ENCODE results near the gene FLYWCH2. TPM values are rescaled to one million over a fixed set of nuclear protein-coding genes. Genes with fewer than 3 reads are reported as not detected.
"Not testable (repeated sequence)": the region's sequence is repeated elsewhere in the genome, so short reads cannot be mapped to it uniquely, and the experiment has no call there.

The FLYWCH2 gene
- total and polyA plus RNA-seq, 12 donors, result 18.1 to 65.7 (median 22.3) TPM

- Histone ChIP-seq H3K4me3 (no peak overlapping the region), H3K4me1 (peaks cover 0 to 11% (median 9%) of the 10 kb centered on the region in 9 donors), H3K36me3 (peaks cover 0 to 53% (median 14%) of the 10 kb centered on the region in 9 donors), H3K9me3 (no peaks in the 10 kb centered on the region), H3K27me3 (no peaks in the 10 kb centered on the region), H3K27ac (no peak overlapping the region)
- ATAC-seq (no peak), DNase-seq (no peak)
- TF ChIP-seq CTCF (IDR thresholded peaks at IDR 0.05), result no peak
- 75 to 80% methylated on average over 9 of the region's 9 CpGs for WGBS, 2 donors
- intact Hi-C loops (cut with DNase I), result loop anchor here in 3 of 10 donors (5.0 to 10.0 kb wide), 3 partner anchors 54 to 91 kb away; partner anchors contain the start of genes PKMYT1 (in 1 of the 3) and ZG16B (in 1 of the 3)
Measured at GRCh38 chr16:2925951-2926649, 43.1 kb downstream of the FLYWCH2 start.

GRCh38 chr16:2926650-2926999, 43.6 kb downstream of the FLYWCH2 start:
- H3K9me3 ChIP-seq, result no peaks in the 10 kb centered on the region
- intact Hi-C loops (cut with DNase I), result loop anchor here in 3 of 10 donors (5.0 to 10.0 kb wide), 3 partner anchors 54 to 92 kb away; partner anchors contain the start of genes PKMYT1 (in 1 of the 3) and ZG16B (in 1 of the 3)
- peaks cover 0 to 53% (median 14%) of the 10 kb centered on the region in 9 donors for H3K36me3 ChIP-seq
- H3K27me3 ChIP-seq, result no peaks in the 10 kb centered on the region
- peaks cover 0 to 11% (median 9%) of the 10 kb centered on the region in 9 donors for H3K4me1 ChIP-seq
- H3K4me3 ChIP-seq, result peak overlapping the region in 6 of 10 donors; percentile 22 to 33 (median 30)
- H3K27ac ChIP-seq, result no peak overlapping the region
- TF ChIP-seq CTCF (IDR thresholded peaks at IDR 0.05), result no peak
- WGBS, 2 donors, result 77 to 78% methylated on average over 5 of the region's 5 CpGs
- DNase-seq (no peak), ATAC-seq (no peak)

- H3K4me1 ChIP-seq, result peaks cover 0 to 11% (median 9%) of the 10 kb centered on the region in 9 donors
- peak; percentile 80 to 93 (median 89) for ATAC-seq
- intact Hi-C loops (cut with DNase I), result loop anchor here in 3 of 10 donors (5.0 to 10.0 kb wide), 3 partner anchors 55 to 92 kb away; partner anchors contain the start of genes PKMYT1 (in 1 of the 3) and ZG16B (in 1 of the 3)
- H3K27ac ChIP-seq, result no peak overlapping the region
- H3K9me3 ChIP-seq, result no peaks in the 10 kb centered on the region
- H3K4me3 ChIP-seq, result peak overlapping the region in 6 of 10 donors; percentile 22 to 33 (median 30)
- peaks cover 0 to 53% (median 14%) of the 10 kb centered on the region in 9 donors for H3K36me3 ChIP-seq
- H3K27me3 ChIP-seq, result no peaks in the 10 kb centered on the region
- WGBS, 2 donors, result 6% methylated on average over 19 of the region's 19 CpGs
- TF ChIP-seq CTCF (IDR thresholded peaks at IDR 0.05), result peak; percentile 93 to 99 (median 95)
- peak; percentile 82 to 84 for DNase-seq
Measured at GRCh38 chr16:2927010-2927646, 44.1 kb downstream of the FLYWCH2 start.

GRCh38 chr16:2928151-2928550, 45.1 kb downstream of the FLYWCH2 start:
- DNase-seq, H3K4me3 ChIP-seq, H3K9me3 ChIP-seq, ATAC-seq, H3K27me3 ChIP-seq, H3K27ac ChIP-seq: not testable (repeated sequence)
- 87% methylated on average over 4 of the region's 4 CpGs for WGBS, 2 donors
- Histone ChIP-seq H3K36me3 (peaks cover 0 to 52% (median 16%) of the 10 kb centered on the region in 9 donors), H3K4me1 (peaks cover 0 to 11% (median 9%) of the 10 kb centered on the region in 9 donors)
- intact Hi-C loops (cut with DNase I), result loop anchor here in 3 of 10 donors (5.0 to 10.0 kb wide), 3 partner anchors 54 to 93 kb away; partner anchors contain the start of genes PKMYT1 (in 1 of the 3) and ZG16B (in 1 of the 3)
